T-helper 9 cell (primary cell): ENCODE results near the gene PPFIBP1.
"Not testable (repeated sequence)": the region's sequence is repeated elsewhere in the genome, so short reads cannot be mapped to it uniquely, and the experiment has no call there.

Experiments
- DNase-seq: peaks from one replicate; pipeline ENCODE4 v3.0.0-alpha.2; 2020

The PPFIBP1 gene

DNA sequence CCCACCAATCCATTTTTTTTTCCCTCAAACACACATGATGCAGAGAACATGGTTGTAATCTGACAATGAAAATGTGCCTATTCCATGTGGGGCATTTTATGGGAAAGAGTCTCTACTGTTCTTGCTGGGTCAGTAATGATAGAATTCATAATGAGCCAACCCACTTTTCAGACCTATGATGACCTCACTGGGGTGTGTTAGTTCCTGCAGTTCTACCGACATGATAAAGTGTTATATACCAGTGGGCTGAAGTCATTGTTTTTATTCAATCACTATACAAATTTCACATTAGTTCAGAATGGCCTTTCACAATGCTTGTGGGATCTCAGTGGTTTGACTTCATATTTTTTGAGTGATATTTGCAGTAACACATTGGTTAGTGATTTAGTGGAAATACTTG, 47.5 kb downstream of the PPFIBP1 start:
- no peak for DNase-seq

- DNase-seq: no peak
Measured at GRCh38 chr12:27572486-27573255, 48.7 kb downstream of the PPFIBP1 start.

- no peak for DNase-seq
Measured at GRCh38 chr12:27573972-27574371, 50.0 kb downstream of the PPFIBP1 start.

- no peak for DNase-seq
Measured at GRCh38 chr12:27575090-27575761, 51.2 kb downstream of the PPFIBP1 start.

GRCh38 chr12:27575762-27576118, 51.7 kb downstream of the PPFIBP1 start:
- DNase-seq: no peak

DNA sequence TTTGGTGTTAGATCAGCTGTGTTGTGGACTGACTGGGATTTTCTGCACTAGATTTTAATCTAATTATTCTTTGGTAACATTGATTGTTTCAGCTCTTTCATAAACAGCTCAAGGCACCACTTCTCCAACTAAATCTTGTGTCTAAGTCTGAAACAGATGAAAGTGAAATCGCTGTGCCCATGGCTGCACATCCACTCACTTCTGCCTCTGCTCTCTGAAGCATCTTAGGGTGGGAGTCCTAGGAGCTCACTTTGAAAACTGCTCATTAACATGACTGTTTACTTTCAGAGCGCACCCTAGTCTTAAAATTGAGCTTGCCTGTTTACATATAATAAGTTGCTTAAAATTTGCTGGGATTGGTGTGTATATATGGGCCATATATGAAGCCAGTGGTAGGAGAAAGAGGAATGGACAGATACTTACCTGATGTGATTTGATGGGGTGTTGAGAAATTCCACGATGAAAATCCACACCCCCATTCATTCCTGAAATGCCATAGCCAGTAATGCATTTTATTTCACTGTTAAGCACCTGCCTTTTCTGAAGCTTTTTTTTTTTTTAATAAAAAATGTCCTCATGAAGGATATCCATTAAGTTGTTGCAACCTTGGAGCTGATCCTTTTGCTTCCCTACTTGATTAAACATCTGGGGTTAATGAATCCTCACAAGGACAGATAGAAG, 52.8 kb downstream of the PPFIBP1 start:
- no peak for DNase-seq

- DNase-seq: no peak
Measured at GRCh38 chr12:27577688-27578087, 53.7 kb downstream of the PPFIBP1 start.

GRCh38 chr12:27578689-27579372, 54.8 kb downstream of the PPFIBP1 start:
- DNase-seq: no peak

DNA sequence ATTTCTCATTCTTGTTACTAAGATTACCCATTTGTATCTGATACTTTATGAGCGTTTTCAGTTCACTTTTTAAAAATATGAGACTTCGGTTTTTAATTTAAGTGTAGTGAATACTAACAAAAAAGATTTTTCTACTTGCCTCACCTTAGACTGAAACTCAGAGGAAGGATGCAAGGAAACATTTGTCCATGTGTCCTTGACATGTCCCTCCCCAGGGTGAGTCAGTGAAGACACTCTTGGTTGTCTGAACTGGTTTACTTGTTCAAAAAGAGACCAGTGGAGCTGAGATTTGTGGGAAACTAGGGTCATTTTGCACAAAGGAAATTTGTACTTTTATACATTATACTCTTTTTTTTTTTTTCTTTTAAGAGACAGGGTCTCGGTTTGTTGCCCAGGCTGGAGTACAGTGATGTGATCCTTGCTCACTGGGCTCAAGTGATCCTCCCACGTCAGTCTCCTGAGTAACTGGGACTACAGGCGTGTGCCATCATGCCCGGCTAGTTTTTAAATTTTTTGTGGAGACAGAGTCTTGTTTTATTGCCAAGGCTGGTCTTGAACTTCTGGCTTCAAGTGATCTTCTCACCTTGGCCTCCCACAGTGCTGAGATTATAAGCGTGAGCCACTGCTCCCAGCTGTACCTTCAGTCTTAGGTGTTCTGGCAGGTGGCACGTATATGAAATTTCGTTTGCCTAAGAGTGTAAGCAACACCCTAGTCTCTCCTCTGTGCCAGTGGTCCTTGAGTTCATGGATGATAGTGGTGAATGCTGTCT, 56.7 kb downstream of the PPFIBP1 start:
- no peak for DNase-seq

DNA sequence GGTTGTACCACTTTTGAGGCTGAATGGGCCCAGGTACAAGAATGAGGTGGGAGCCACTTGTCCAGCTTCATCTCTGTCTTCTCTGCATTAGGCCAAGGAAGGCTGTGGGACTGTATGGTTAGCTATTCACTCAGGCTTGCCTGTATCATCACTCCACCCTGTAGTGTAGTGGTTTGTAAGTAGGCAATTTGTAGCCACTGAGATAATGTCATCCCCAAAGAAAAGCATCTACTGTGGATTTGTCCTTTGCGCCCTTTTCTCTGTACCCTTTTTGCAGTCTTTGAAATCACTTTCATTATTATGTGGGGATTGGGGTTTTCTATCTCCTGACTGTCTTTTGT, 57.3 kb downstream of the PPFIBP1 start:
- DNase-seq: not testable (repeated sequence)

- not testable (repeated sequence) for DNase-seq
Measured at GRCh38 chr12:27581833-27582232, 57.8 kb downstream of the PPFIBP1 start.

- DNase-seq: not testable (repeated sequence)
Measured at GRCh38 chr12:27582445-27582844, 58.4 kb downstream of the PPFIBP1 start.

DNA sequence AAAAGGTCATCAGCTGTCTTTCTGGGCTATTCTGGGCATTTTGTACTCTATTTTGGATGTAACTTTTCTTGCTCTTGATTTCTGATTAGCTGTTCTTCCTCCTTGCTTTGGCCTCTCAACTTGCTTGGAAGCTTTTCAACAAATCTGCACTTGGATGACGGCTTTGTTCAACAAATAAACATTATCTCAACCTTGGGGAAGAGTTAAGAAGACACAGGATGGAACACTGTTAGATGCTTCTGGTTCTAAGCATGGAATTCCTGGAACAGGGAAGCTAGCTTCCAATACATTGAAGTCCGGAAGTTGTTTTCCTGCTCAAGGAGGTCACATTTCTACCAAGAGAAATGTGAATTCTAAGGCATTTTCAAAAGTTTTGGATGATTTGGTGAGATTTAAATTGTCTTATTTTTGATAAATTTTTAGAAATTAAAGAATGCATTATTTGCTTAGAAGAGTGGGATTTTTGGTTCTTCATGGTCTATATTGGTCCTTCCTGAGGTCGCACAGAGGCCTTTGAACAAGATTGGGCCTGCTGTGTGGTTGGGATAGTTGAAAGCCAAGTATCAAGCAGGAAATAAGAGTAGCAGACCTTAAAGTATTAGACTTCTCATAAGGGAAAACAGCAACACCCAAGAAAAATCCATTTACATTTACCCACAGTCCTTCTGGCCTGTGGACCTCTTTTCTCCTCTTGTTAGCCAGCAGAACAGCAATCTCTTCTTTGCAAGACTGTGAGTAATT, 59.2 kb downstream of the PPFIBP1 start:
- no peak for DNase-seq

- DNase-seq: no peak
Measured at GRCh38 chr12:27583981-27584380, 60.0 kb downstream of the PPFIBP1 start.

- DNase-seq: no peak
Measured at GRCh38 chr12:27585739-27586265, 61.8 kb downstream of the PPFIBP1 start.

GRCh38 chr12:27588075-27588730, 64.2 kb downstream of the PPFIBP1 start:
- DNase-seq: not testable (repeated sequence)

DNA sequence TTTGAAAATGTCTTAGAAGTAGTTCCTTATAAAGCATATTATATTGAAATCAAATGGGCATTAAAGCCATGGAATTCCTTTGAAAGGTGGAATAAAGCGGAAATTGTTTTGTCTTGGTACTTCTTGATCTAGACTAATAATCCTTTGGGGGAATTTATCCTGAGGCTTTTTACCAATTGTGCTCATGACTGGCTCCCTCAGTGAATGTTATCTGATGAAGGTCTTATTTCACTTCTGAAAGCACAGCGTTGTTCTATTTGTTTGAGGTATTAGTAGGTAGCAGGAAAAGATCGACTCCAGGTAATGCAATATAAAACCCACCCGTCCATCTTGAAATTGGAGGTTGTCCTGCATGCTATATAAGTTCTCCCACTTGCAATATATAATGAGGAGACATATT, 64.8 kb downstream of the PPFIBP1 start:
- no peak for DNase-seq

- no peak for DNase-seq
Measured at GRCh38 chr12:27589419-27589818, 65.4 kb downstream of the PPFIBP1 start.

- DNase-seq: not testable (repeated sequence)
Measured at GRCh38 chr12:27591698-27592097, 67.7 kb downstream of the PPFIBP1 start.

- DNase-seq: no peak
Measured at GRCh38 chr12:27592548-27592947, 68.5 kb downstream of the PPFIBP1 start.

DNA sequence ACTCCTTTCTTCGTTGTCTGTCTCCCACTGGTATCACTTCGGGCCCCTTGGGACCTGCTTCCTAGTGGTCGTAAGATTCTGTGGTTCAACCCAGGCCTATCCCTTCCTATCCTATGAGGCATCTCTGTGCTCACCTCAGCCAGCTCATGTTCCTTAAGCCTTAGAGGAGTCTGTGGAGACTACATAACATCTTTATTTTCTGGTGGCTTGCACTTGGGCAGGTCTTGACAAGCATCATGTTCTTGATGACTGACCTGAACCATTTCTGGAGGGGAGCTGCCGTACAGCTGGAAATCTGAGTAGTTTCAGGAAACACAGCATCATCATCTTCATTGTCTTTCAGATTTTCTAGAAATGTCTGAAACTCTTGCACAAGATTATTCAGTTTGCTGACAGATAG, 69.3 kb downstream of the PPFIBP1 start:
- no peak for DNase-seq
